GM12801 (cell line): ENCODE measurements around the gene CAPN13.

Experiments
- CTCF ChIP-seq: IDR thresholded peaks from one replicate; pipeline ENCODE4 v1.5.1; 2011; ENCODE audit warnings: control low read depth; ENCODE audit not compliant: insufficient read length; ENCODE audit errors: extremely low read depth

Gene CAPN13

GRCh38 chr2:30776831-30777635, 30.2 kb downstream of the CAPN13 start:
- TF ChIP-seq CTCF: no peak

- no peak for TF ChIP-seq CTCF
These were observed 31.4 kb downstream of the CAPN13 start for GRCh38 chr2:30775833-30776232.

DNA sequence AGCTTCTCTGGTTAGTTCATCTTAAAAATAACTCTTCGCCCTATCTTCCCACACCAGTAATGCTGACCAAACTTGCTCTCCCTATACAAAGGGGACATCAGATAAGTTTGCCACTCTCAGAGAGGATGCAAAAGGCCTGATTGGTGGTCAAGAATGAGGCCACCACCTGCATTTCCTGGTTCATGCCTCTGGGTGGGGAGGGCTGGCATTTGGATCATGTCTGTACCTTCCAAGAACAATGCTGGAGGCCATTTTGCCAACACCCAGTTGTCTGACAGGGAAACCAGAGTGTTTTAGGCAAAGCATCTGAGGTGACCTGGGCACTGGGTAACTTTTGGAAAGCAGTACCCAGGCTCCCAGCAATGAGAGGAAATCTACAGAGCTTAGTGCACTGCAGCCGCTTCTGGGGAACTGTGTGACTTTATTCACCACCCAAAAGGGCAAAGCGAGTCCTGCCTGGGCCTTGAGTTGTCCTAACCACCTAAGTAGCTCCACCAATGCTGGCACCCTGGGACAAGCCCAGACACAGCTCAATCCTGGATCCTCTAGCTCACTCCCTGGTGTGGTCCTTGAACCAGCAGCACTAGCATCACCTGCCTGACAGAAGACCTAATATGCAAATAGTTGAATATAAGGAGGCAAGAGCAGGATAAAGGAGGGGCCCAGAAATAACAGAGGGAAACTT, 35.1 kb downstream of the CAPN13 start:
- no peak for TF ChIP-seq CTCF

GRCh38 chr2:30770816-30771576, 36.2 kb downstream of the CAPN13 start:
- no peak for TF ChIP-seq CTCF

DNA sequence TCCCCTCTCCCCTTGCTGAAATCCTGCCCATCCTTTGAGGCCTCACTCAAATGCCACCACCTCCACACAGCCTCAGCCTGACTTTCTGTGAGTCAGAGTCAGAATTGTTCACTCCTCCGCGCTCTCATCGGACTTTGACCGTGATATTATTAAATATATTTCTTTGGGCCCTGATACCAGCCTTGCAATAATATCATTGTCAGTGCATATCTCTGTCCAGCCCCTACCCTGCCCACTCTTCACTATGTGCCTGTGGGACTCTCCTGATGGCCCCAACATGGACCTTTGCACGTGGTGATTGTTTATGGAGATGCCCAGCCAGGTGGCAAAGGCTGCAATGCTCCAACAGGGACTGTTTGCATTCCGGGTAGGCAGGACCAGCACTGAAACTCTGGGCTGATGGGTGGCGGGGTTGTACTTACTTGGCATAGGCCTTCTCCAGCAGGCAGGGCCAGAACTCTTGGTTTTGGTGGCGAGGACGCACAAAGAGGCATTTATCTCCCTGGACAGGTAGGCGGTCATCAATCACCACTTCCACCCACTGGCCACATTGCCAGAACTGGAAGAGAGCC, 37.3 kb downstream of the CAPN13 start:
- TF ChIP-seq CTCF: no peak

DNA sequence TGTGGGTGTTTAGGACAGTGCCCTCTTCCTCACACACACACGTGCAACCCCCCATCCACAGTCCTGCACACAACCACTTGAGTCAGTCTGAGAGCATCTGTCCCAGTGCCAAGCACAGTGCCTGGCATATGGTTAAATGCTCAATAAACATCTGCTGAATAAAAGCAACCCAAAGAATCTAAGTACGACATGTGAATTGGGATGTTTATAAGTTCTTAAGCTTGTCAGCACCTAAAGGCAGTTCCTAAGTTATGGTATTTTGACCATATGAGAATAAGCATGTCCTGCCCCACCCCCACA, 37.8 kb downstream of the CAPN13 start:
- no peak for TF ChIP-seq CTCF
